ENCODE measurements around the gene POPDC2.

POPDC2 gene

DNA sequence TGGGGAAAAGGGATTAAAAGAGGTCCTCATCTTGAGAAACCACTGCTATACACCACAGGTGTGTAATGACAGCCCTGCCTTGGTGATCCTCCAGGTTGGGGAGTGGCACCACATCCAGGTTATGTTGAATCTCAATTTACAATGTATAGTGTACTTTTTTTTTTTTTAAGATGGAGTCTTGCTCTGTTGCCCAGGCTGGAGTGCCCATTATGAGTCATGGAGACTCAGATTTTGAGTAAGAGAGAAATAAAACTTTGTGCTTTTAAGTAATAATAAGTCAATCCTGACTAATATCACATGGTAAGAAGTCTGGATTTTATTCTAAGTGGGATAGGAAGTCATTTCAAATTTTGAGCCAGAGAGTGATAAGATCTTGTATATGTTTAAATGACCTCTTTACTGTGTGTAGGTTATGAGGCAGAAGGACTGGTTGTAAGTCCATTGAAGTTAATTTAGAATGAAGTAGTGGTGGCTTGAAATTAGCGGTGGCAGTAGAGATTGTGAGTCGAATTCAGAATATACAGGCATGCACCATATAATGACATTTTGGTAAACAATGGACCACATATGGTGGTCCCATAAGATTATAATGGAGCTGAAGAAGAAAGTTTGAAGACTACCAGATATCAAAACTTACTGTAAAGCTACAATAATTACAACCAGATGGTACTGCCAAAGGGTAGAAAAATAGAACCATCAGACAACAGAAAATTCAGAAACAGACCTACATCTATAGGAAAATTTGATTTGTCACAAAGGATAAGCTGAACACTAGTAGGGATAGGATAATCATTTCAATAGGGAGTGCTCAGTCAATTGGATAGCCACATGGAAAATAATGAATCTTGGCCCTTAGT, 20.7 kb downstream of the POPDC2 start:
- DNase-seq = no peak

DNA sequence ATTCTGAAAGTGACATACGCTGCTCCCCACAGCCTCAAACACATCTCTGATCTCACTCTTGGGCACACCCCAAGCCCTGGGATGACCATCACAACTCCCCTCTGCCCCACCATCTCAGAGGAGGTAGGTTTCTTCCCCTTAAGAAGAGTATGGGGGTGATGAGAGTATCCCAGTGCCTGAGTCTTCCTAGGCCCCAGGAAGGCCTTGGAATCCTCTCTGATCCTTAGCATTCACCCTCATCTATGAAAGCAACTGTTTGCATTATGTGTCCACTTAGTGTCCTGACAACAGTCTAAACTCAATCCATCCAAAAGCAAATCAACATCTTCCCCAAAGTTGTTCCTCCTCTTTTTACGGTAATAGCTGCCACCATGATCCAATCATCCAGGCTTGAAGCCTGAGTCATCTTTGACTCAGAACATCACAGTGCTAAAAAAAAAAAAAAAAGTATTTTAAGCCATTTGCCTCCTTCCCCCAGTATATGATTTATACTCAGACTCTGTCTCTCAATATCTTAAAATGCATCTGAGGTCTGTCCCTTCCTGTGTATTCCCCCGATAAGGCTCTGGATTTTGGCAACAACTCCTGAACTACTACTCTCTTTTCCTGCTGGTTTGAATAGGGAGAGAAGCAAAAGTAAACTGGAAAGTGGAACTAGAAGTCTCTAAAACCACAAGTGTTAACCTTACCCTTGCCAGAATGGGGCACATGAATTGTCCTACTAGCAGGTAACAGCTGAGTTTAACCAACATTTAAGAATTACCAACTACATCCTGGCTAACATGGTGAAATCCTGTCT, 22.5 kb downstream of the POPDC2 start:
- DNase-seq = no peak

- no peak for DNase-seq
Observed at GRCh38 chr3:119636891-119637611, 23.3 kb downstream of the POPDC2 start.

DNA sequence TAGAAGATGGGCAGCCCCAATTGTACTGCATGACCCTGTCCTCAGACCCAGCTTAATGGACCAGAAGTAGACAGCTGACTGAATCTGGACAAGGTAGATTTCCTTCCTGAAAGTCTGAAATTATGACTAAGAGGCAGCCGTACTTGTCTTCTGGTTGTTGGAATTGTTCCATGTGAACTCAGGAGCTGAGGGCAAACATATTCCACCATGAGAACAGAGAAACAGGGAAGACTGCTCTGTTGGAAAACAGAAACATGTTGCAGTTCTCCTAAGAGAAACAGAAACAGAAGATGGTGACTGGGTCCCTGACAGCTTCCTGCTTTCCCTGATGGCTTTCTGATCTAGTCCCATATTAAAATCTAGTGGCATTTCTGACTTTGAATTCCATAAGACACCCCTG, 24.1 kb downstream of the POPDC2 start:
- no peak for DNase-seq

DNA sequence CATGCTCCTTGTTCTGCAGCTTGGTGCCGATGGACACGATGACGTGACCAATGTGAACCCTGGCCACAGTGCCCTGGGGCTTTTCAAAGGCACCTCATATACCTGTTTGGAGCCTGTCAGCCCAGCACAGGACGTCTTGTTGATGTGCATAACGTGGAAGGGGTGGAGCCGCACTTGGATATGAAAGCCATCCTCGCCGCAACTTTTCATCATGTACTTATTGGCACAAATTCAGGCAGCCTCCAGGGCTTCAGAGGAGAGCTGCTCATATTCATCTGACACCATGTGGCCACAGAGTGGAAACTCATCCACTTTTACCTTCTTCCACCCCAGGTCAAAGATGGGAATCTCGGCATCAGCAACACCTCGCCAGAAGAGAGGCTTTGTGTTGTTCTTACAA, 24.7 kb downstream of the POPDC2 start:
- no peak for DNase-seq

DNA sequence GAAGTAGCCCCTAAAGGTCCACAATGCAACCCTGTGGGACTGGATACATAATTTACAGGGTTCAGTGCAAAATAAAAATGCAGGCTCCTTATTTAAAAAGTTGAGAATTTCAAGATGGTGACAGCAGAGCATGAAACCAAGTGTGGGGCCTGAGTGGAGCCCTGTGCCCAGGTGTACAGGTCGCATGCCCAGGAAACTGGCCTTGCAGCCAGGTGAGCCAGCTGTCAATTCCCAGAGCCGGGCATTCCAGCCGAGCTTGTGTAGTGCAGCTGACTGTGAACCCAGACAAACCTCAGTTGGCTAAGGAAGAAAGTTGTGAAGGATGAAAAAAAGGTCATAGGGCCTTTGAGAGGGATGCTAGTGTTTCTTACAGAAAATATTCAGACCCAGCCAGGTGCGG, 27.6 kb downstream of the POPDC2 start:
- no peak for DNase-seq

DNA sequence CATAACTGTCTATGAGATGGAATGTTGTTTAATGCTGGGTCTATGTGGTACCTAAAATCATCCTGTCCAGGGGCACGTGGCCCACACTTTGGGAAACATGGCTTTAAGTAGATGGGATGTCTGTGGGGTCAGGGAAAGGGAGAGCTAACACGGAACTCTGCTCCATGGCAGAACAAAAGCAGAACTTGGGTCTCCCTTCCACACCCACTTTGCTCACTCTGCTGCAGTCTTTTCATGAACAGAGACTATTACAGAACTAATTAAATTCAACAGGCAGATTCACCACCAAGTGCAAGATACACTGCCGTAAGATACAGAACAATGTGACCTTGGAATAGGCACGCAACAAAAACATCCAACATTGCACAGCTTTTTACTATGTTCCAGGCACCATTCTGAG, 28.2 kb downstream of the POPDC2 start:
- DNase-seq = no peak

GRCh38 chr3:119631516-119631915, 28.9 kb downstream of the POPDC2 start:
- no peak for DNase-seq

- DNase-seq = no peak
Observed at GRCh38 chr3:119630880-119631329, 29.5 kb downstream of the POPDC2 start.

- DNase-seq = no peak
Observed at GRCh38 chr3:119630128-119630879, 30.1 kb downstream of the POPDC2 start.

- no peak for DNase-seq
Observed at GRCh38 chr3:119628816-119629445, 31.5 kb downstream of the POPDC2 start.

GRCh38 chr3:119628390-119628789, 32.0 kb downstream of the POPDC2 start:
- no peak for DNase-seq

DNA sequence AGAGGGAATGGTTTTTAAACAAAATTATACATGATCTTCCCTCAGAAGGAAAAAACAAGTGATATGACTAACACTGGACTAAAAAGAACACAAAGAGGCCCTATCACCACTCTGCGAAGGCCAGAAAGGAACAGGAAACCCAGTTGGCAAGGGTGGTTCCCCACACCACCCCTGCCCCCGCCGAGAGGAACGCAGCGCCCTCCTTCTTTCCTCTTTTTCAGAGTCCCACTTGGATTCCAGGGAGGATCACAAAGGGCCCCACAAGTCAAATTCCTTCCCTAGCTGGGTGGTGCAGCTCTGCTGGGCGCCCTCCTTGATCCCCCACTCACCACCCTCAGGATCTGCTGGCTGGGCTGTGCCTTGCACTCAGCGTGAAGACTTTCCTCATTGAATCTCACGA, 32.9 kb downstream of the POPDC2 start:
- DNase-seq = no peak

DNA sequence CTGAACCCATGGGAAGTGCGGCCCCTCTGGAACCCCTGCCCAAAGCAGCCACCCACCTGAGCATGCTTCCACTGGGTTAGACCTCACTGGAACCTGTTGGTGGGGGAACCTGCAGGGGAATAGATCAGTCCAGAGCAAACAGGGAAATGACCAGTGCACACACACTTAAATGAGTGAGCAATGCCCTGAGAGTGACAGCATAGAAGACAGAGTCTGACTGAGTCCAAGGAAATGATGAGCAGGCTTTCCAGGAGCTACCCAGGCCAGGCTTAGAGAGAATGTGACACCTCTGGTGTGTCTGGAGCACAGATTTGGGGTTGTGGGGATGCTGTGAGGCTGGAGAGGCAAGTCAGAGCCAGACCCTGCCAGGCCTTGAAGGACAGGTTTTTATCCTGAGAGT, 34.2 kb downstream of the POPDC2 start:
- DNase-seq = no peak

GRCh38 chr3:119625451-119626153, 34.8 kb downstream of the POPDC2 start:
- no peak for DNase-seq

GRCh38 chr3:119624002-119624720, 36.2 kb downstream of the POPDC2 start:
- no peak for DNase-seq

DNA sequence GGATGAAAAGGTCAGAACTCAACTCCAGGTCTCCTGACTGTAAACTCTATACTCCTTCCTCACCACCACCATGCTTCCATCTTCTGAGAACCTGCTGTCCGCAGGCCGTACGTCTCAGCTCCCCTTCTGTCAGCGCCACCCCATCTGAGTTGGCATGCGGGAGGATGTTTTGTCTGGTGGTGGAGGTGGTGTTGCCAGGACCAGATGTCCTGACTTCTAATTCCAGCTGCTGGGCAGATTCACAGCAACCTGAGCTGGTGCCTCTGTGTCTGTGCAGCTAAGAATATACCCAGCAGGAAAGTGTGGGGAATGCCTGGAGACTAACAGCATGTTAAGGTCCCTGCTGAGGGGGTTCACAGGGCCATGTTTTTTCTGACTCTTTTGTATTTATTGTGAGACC, 39.5 kb downstream of the POPDC2 start:
- DNase-seq = no peak

DNA sequence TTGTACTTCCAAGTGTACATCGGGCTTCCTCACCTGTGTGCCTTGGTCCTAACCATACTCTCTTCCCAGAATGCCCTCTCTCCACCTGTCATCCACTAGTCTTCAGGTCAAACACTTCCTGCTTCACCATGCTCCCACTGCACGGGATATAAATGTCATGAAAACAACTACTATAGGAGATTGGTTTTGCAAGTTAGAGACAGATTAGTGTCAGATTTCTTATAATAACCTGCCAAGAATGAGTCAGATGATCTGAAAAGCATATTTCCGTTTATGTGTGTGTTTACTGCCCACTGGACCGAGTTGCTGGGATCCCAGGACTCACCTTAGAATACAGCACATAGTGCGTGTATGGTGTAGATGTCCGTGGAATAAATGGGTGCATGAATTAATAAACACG, 41.3 kb downstream of the POPDC2 start:
- no peak for DNase-seq

DNA sequence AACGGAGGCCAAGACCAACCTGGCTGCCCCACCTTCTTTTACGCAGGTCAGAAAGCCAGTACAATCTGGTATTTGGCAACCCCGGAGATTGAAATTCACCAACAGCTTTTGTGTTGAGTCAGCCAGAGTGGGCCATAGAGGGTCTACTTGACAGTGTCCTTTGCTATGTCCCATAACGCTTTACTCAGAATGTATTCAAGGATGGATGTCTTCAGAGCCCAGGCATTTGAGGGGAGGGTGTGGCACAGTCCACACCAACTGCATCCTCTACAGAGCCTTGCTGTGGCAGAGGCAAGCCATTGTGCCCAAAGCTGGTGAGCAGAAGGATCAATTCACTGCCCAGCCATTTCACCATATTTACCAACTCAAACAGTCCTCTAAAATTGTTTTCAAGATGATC, 44.3 kb downstream of the POPDC2 start:
- DNase-seq = no peak

DNA sequence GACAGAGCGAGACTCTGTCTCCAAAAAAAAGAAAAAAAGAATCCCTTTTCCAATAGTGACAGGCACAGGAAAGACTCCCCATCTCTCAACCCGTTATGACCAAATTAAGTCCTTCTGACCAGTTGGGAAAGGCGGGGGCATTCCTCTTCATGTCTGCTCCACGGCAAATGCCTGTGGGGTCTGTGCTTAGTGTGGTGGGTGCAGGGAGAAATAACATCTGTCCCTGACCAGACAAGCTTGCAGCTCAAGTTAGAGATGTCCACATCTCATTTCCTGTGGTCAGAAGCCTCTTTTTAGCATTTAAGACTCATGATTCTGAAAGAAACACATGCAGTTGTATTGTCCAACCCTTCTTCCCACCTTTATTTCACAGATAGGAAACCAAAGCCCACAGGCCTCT, 46.5 kb downstream of the POPDC2 start:
- DNase-seq = no peak

- DNase-seq = no peak
Observed at GRCh38 chr3:119613201-119613600, 47.2 kb downstream of the POPDC2 start.

Measured in NCI-H345 (cell line).